GM12878 (cell line): ENCODE measurements around the gene NRG2.

Experiments
- EZH2 ChIP-seq: IDR thresholded peaks from 2 replicates; pipeline ENCODE4 v1.6.1; 2012; ENCODE audit warnings: low read depth, mild to moderate bottlenecking, control low read depth, inconsistent platforms, low read length, borderline replicate concordance; ENCODE audit not compliant: control insufficient read depth
- MXI1 ChIP-seq: fragments of 150-350 bp; IDR thresholded peaks from 2 replicates; pipeline ENCODE4 v1.6.1; 2011; ENCODE audit warnings: low read depth, mild to moderate bottlenecking, inconsistent platforms, low read length, improper control_type of control experiment
- PML ChIP-seq: IDR thresholded peaks from 2 replicates; pipeline ENCODE4 v1.6.1; 2012; ENCODE audit warnings: low read length, inconsistent platforms
- POLR2A ChIP-seq: IDR thresholded peaks from 2 replicates; pipeline ENCODE4 v1.6.1; 2011; ENCODE audit warnings: low read depth, mild to moderate bottlenecking, low read length
- RELA ChIP-seq: fragments of 450-650 bp; IDR thresholded peaks from 2 replicates; pipeline ENCODE4 v1.8.0; 2014; ENCODE audit warnings: borderline replicate concordance; ENCODE audit not compliant: partially characterized antibody
- RFX5 ChIP-seq: IDR thresholded peaks from 2 replicates; pipeline ENCODE4 v1.6.1; 2011; ENCODE audit warnings: low read depth, low read length, improper control_type of control experiment
- TCF12 ChIP-seq: IDR thresholded peaks from 2 replicates; pipeline ENCODE4 v1.6.1; 2011; ENCODE audit warnings: low read depth, mild to moderate bottlenecking, low read length
- TF ChIP-seq, protein P1 (sequence below): IDR thresholded peaks from 2 replicates; pipeline ENCODE4 v1.6.1; 2012; ENCODE audit warnings: low read length, inconsistent platforms
- TF ChIP-seq, protein P2 (sequence below): IDR thresholded peaks from 2 replicates; pipeline ENCODE4 v1.6.1; 2011; ENCODE audit warnings: low read depth, low read length, improper control_type of control experiment, borderline replicate concordance
- TF ChIP-seq, protein P3 (sequence below), 3 experiments: IDR thresholded peaks in 2 of 3; conservative IDR thresholded peaks in 1 of 3; 2 replicates each; pipeline ENCODE4 v1.5.1; 2011; ENCODE audit warnings: low read depth in 3 of 3, low read length in 3 of 3, mild to moderate bottlenecking in 3 of 3, control low read depth in 2 of 3, moderate library complexity in 2 of 3, inconsistent platforms in 1 of 3, mixed read lengths in 1 of 3; ENCODE audit not compliant: control insufficient read depth in 2 of 3, insufficient read depth in 1 of 3; ENCODE audit errors: extremely low read depth in 1 of 3

DNA sequence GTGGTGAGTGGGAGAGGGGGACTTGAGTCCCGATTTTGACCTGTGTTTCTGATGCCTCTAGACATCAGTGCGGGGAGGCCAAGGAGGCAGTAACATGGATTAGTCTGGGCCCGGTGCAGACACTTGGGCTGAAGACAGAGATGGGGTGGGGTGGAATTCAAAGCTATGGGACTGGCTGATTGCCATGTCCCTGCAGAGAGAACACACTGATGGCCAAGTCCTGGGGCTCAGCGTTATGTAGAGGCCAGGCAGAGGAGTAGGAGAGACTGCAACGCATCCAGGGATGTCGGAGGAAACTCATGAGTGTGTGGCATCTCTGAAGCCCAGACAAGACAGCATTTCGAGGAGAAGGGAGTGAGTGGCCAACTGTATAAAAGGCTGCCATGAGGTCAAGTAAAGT is 217.4 kb downstream of the NRG2 start:
- no peak for TF ChIP-seq PML
- TF ChIP-seq RELA: no peak
- no peak for TF ChIP-seq MXI1
- TF ChIP-seq RFX5: no peak
- TF ChIP-seq, protein P1, sequence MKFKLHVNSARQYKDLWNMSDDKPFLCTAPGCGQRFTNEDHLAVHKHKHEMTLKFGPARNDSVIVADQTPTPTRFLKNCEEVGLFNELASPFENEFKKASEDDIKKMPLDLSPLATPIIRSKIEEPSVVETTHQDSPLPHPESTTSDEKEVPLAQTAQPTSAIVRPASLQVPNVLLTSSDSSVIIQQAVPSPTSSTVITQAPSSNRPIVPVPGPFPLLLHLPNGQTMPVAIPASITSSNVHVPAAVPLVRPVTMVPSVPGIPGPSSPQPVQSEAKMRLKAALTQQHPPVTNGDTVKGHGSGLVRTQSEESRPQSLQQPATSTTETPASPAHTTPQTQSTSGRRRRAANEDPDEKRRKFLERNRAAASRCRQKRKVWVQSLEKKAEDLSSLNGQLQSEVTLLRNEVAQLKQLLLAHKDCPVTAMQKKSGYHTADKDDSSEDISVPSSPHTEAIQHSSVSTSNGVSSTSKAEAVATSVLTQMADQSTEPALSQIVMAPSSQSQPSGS: no peak
- TF ChIP-seq, protein P2, sequence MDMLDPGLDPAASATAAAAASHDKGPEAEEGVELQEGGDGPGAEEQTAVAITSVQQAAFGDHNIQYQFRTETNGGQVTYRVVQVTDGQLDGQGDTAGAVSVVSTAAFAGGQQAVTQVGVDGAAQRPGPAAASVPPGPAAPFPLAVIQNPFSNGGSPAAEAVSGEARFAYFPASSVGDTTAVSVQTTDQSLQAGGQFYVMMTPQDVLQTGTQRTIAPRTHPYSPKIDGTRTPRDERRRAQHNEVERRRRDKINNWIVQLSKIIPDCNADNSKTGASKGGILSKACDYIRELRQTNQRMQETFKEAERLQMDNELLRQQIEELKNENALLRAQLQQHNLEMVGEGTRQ: no peak
- TF ChIP-seq TCF12: no peak
- no peak for TF ChIP-seq POLR2A
- TF ChIP-seq, protein P3, sequence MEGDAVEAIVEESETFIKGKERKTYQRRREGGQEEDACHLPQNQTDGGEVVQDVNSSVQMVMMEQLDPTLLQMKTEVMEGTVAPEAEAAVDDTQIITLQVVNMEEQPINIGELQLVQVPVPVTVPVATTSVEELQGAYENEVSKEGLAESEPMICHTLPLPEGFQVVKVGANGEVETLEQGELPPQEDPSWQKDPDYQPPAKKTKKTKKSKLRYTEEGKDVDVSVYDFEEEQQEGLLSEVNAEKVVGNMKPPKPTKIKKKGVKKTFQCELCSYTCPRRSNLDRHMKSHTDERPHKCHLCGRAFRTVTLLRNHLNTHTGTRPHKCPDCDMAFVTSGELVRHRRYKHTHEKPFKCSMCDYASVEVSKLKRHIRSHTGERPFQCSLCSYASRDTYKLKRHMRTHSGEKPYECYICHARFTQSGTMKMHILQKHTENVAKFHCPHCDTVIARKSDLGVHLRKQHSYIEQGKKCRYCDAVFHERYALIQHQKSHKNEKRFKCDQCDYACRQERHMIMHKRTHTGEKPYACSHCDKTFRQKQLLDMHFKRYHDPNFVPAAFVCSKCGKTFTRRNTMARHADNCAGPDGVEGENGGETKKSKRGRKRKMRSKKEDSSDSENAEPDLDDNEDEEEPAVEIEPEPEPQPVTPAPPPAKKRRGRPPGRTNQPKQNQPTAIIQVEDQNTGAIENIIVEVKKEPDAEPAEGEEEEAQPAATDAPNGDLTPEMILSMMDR (IDR thresholded peaks at IDR 0.05 in 2 of 3, conservative IDR thresholded peaks at IDR 0.05 in 1 of 3; ENCODE audit: control insufficient read depth in 2 of 3, extremely low read depth in 1 of 3, insufficient read depth in 1 of 3, low read depth in 3 of 3, low read length in 3 of 3): no peak
- TF ChIP-seq EZH2: no peak
